ENCODE measurements around the gene LTN1. TPM values are rescaled to one million over a fixed set of nuclear protein-coding genes. Genes with fewer than 3 reads are reported as not detected.

LTN1 gene
- polyA plus RNA-seq, 1 of the 3 experiments (the other 2 are of a cell fraction) = 3.2 TPM

DNA sequence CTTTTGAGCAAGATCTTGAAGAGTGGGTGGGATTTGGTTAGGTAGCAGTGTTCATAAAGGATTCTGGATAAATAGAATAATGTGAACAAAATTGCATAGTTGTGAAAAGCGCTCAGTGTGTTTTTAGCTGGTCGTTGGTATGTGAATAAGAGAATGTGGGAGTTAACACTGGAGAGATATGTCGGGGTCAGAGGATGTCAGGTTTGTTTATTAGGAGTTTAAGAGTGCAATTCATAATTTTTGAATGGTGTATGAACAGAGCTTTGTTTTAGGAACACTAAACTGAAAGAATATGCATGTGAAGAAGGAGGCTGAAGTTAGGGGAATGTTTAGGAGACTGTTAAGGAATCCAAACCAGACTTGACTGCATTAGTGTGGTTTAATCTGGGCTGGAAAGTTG is 41.2 kb upstream of the LTN1 start:
- no peak overlapping the region for H3K9ac ChIP-seq
- H3K27me3 ChIP-seq (ENCODE audit: insufficient read depth) = no peaks in the 10 kb centered on the region
- H3K79me2 ChIP-seq (ENCODE audit: insufficient read depth) = peaks cover 18% of the 10 kb centered on the region
- H3K9me2 ChIP-seq = no peaks in the 10 kb centered on the region
- no peak overlapping the region for H3K4me2 ChIP-seq
- no peaks in the 10 kb centered on the region for H3K4me1 ChIP-seq (ENCODE audit: control insufficient read depth in 1 of 2, insufficient read depth in 2 of 2, low read depth in 1 of 2, low read length in 1 of 2)
- ChIA-PET CTCF (interaction anchor here (0.9 kb wide), 1 partner anchor 28 kb away, joined by 3 read pairs; no protein-coding TSS in a partner anchor), POLR2A (interaction anchor here (0.9 kb wide), 1 partner anchor 9 kb away, joined by 3 read pairs; the partner anchor contains the start of gene USP16)
- no peak overlapping the region for H2AFZ ChIP-seq (ENCODE audit: low read depth)
- no peak overlapping the region for H3K4me3 ChIP-seq (ENCODE audit: low read depth in 2 of 2, low read length in 1 of 2)
- no peak for DNase-seq
- WGBS (ENCODE audit: low lambda C conversion rate) = 93% methylated on average over 3 of the region's 3 CpGs
- H4K20me1 ChIP-seq (ENCODE audit: insufficient read depth) = no peaks in the 10 kb centered on the region
- TF ChIP-seq, protein P1, sequence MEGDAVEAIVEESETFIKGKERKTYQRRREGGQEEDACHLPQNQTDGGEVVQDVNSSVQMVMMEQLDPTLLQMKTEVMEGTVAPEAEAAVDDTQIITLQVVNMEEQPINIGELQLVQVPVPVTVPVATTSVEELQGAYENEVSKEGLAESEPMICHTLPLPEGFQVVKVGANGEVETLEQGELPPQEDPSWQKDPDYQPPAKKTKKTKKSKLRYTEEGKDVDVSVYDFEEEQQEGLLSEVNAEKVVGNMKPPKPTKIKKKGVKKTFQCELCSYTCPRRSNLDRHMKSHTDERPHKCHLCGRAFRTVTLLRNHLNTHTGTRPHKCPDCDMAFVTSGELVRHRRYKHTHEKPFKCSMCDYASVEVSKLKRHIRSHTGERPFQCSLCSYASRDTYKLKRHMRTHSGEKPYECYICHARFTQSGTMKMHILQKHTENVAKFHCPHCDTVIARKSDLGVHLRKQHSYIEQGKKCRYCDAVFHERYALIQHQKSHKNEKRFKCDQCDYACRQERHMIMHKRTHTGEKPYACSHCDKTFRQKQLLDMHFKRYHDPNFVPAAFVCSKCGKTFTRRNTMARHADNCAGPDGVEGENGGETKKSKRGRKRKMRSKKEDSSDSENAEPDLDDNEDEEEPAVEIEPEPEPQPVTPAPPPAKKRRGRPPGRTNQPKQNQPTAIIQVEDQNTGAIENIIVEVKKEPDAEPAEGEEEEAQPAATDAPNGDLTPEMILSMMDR (IDR thresholded peaks at IDR 0.05) = no peak
- no peak for TF ChIP-seq FOXJ3 (CRISPR knock-in tag; IDR thresholded peaks at IDR 0.05)
- TF ChIP-seq FOSL2 (IDR thresholded peaks at IDR 0.05; ENCODE audit: borderline replicate concordance, low read depth) = no peak
- TF ChIP-seq RXRA (IDR thresholded peaks at IDR 0.05; ENCODE audit: borderline replicate concordance, low read depth) = no peak
- no peak for TF ChIP-seq GABPA (IDR thresholded peaks at IDR 0.05; ENCODE audit: low read depth)
- TF ChIP-seq TAF1 (IDR thresholded peaks at IDR 0.05; ENCODE audit: borderline replicate concordance, low read depth, low read length) = no peak
- no peak for TF ChIP-seq SMC3 (IDR thresholded peaks at IDR 0.05; ENCODE audit: low read depth, low read length)
- TF ChIP-seq TCF12 (IDR thresholded peaks at IDR 0.05) = no peak
- TF ChIP-seq NFIC (IDR thresholded peaks at IDR 0.05; ENCODE audit: borderline replicate concordance) = no peak
- no peak overlapping the region for H3K27ac ChIP-seq (ENCODE audit: low read depth in 2 of 2, low read length in 1 of 2)
- H3K9me3 ChIP-seq = no peaks in the 10 kb centered on the region
- no peaks in the 10 kb centered on the region for H3F3A ChIP-seq (replicated peaks; ENCODE audit: insufficient read depth)
- peaks cover 73 to 79% of the 10 kb centered on the region in 2 experiments for H3K36me3 ChIP-seq (replicated peaks in 1 of 2; ENCODE audit: control insufficient read depth in 1 of 2, insufficient read depth in 2 of 2, low read length in 1 of 2)

DNA sequence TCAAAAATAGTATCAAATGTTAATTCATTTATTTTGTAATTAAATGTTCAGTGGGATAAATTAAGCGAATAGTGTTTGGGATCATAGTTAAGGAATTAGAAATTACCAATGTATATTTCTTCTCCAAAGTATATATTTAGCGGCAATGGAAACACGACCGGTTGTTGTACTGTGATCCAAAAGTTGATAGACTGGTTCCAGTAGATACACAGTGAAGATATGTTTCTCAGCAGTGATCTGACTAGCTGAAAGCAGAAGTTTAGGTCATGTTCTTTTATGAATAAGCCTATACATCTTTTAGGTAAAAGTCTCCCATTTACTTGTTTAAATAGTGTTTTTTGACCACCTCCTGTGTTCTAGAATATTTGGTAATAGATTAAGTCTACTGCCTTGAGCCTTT is 40.6 kb upstream of the LTN1 start:
- DNase-seq = no peak
- H3F3A ChIP-seq (replicated peaks; ENCODE audit: insufficient read depth) = no peaks in the 10 kb centered on the region
- H3K4me1 ChIP-seq (ENCODE audit: control insufficient read depth in 1 of 2, insufficient read depth in 2 of 2, low read depth in 1 of 2, low read length in 1 of 2) = no peaks in the 10 kb centered on the region
- H3K4me2 ChIP-seq = no peak overlapping the region
- TF ChIP-seq TCF12 (IDR thresholded peaks at IDR 0.05) = no peak
- TF ChIP-seq RFX5 (IDR thresholded peaks at IDR 0.05; ENCODE audit: low read length) = no peak
- TF ChIP-seq SIN3A (IDR thresholded peaks at IDR 0.05; ENCODE audit: borderline replicate concordance, low read depth, low read length) = no peak
- TF ChIP-seq MEF2A (IDR thresholded peaks at IDR 0.05; ENCODE audit: borderline replicate concordance, low read depth) = no peak
- no peak for TF ChIP-seq CHD2 (IDR thresholded peaks at IDR 0.05; ENCODE audit: low read length, partially characterized antibody)
- TF ChIP-seq JUND (IDR thresholded peaks at IDR 0.05) = no peak
- no peak for TF ChIP-seq NRF1 (IDR thresholded peaks at IDR 0.05; ENCODE audit: low read depth, low read length)
- H3K4me3 ChIP-seq (ENCODE audit: low read depth in 2 of 2, low read length in 1 of 2) = no peak overlapping the region
- H4K20me1 ChIP-seq (ENCODE audit: insufficient read depth) = no peaks in the 10 kb centered on the region
- ChIA-PET CTCF (interaction anchor here (0.9 kb wide), 1 partner anchor 29 kb away, joined by 3 read pairs; no protein-coding TSS in a partner anchor), POLR2A (interaction anchor here (0.9 kb wide), 1 partner anchor 8 kb away, joined by 3 read pairs; the partner anchor contains the start of gene USP16)
- H3K27ac ChIP-seq (ENCODE audit: low read depth in 2 of 2, low read length in 1 of 2) = no peak overlapping the region
- H3K27me3 ChIP-seq (ENCODE audit: insufficient read depth) = no peaks in the 10 kb centered on the region
- no peak overlapping the region for H2AFZ ChIP-seq (ENCODE audit: low read depth)
- WGBS (ENCODE audit: low lambda C conversion rate) = 75% methylated on average over 4 of the region's 4 CpGs
- no peaks in the 10 kb centered on the region for H3K9me2 ChIP-seq
- peaks cover 24% of the 10 kb centered on the region for H3K79me2 ChIP-seq (ENCODE audit: insufficient read depth)
- no peak overlapping the region for H3K9ac ChIP-seq
- no peaks in the 10 kb centered on the region for H3K9me3 ChIP-seq
- peaks cover 68 to 79% of the 10 kb centered on the region in 2 experiments for H3K36me3 ChIP-seq (replicated peaks in 1 of 2; ENCODE audit: control insufficient read depth in 1 of 2, insufficient read depth in 2 of 2, low read length in 1 of 2)

Measured in SK-N-SH (cell line).